Stimulated activated CD8-positive, alpha-beta memory T cell treated with anti-CD3 and anti-CD28 coated beads, Interleukin-7, amount 100 ng/mL, for 48 hours (primary cell): ENCODE data around the gene NXPE4.
"Not testable (repeated sequence)": the region's sequence is repeated elsewhere in the genome, so short reads cannot be mapped to it uniquely, and the experiment has no call there.

Experiments used
- DNase-seq, 2 donors: peaks; one replicate each; pipeline ENCODE4 v3.0.0-alpha.2; 2020; ENCODE audit warnings: low read depth in 1 of 2; ENCODE audit errors: extremely low read depth in 1 of 2

Gene NXPE4

DNA sequence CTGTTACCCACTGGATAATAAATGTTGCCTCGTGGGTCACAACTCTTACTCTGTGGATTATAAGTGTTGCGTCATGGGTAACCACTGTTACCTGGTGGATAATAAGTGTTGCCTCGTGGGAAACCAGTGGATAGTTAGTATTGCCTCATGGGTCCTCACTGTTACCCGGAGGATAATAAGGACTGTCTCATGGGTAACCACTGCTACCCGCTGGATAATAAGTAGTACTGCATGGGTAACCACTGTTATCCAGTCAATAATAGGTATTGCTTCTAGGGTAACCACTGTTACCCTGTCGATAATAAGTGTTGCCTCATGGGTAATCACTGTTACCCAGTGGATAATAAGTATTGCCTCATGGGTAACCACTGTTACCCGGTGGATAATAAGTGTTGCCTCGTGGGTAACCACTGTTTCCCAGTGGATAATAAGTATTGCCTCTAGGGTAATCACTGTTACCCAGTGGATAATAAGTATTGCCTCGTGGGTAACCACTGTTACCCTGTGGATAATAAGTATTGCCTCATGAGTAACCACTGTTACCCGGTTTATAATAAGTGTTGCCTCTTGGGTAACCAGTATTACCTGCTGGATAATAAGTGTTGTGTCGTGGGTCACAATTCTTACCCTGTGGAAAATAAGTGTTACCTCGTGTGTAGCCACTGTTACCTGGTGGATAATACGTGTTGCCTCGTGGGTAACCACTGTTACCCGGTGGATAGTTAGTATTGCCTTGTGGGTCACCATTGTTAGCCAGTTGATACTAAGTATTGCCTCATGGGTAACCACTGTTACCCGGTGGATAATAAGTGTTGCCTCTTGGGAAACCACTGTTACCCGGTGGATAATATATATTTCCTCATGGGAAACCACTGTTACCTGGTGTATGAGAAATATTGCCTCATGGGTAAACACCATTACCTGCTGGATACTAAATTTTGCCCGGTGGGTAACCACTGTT is 15.7 kb upstream of the NXPE4 start:
- no peak for DNase-seq

DNA sequence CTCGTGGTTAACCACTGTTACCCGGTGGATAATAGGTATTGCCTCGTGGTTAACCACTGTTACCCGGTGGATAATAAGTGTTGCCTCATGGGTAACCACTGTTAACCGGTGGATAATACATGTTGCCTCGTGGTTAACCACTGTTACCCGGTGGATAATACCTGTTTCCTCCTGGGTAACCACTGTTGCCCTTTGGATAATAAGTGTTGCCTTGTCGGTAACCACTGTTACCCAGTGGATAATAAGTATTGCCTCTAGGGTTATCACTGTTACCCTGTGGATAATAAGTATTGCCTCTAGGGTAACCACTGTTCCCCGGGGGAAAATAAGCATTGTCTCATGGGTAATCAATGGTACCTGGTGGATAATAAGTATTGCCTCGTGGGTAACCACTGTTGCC is 15.0 kb upstream of the NXPE4 start:
- DNase-seq, result no peak

DNA sequence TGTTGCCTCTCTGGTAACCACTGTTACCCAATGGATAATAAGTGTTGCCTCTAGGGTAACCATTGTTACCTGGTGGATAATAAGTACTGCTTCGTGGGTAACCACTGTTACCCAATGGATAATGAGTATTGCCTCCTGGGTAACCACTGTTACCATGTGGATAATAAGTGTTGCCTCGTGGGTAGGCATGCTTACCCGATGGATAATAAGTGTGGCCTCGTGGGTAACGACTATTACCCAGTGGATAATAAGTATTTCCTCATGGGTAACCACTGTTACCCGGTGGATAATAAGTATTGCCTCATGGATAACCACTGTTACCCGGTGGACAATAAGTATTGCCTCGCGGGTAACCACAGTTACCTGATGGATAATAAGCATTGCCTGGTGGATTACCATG is 13.8 kb upstream of the NXPE4 start:
- no peak for DNase-seq

DNA sequence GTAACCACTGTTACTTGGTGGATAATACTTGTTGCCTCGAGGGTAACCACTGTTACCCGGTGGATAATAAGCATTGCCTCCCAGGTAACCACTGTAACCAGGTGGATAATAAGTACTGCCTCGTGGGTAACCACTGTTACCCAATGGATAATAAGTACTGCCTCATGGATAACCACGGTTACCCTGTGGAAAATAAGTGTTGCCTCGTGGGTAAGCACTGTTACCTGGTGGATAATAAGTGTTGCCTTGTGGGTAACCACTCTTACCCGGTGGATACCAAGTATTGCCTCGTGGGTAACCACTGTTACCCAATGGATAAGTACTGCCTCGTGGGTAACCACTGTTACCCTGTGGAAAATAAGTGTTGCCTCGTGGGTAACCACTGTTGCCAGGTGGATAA is 13.0 kb upstream of the NXPE4 start:
- not testable (repeated sequence) for DNase-seq

DNA sequence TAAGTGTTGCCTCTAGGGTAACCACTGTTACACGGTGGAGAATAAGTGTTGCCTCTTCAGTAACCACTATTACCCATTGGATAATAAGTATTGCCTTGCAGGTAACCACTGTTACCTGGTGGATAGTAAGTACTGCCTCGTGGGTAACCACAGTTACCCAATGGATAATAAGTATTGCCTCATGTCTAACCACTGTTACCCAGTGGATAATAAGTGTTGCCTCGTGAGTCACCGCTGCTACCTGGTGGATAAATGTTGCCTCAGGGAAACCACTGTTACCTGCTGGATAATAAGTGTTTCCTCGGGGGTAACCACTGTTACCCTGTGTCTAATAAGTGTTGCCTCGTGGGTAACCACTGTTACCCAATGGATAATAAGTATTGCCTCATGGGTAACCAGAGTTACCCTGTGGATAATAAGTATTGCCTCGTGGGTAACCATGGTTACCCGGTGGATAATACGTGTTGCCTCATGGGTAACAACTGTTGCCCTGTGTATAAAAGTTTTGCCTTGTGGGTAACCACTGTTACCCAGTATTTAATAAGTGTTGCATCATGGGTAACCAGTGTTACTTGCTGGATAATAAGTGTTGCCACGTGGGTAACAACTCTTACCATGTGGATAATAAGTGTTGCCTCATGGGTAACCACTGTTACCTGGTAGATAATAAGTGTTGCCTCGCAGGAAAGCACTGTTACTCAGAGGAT is 12.3 kb upstream of the NXPE4 start:
- DNase-seq, result no peak

DNA sequence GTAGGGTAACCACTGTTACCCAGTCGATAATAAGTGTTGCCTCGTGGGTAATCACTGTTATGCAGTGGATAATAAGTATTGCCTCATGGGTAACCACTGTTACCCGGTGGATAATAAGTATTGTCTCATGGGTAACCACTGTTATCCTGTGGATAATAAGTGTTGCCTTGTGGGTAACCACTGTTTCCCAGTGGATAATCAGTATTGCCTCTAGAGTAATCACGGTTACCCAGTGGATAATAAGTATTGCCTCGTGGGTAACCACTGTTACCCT is 11.2 kb upstream of the NXPE4 start:
- DNase-seq, result not testable (repeated sequence)

DNA sequence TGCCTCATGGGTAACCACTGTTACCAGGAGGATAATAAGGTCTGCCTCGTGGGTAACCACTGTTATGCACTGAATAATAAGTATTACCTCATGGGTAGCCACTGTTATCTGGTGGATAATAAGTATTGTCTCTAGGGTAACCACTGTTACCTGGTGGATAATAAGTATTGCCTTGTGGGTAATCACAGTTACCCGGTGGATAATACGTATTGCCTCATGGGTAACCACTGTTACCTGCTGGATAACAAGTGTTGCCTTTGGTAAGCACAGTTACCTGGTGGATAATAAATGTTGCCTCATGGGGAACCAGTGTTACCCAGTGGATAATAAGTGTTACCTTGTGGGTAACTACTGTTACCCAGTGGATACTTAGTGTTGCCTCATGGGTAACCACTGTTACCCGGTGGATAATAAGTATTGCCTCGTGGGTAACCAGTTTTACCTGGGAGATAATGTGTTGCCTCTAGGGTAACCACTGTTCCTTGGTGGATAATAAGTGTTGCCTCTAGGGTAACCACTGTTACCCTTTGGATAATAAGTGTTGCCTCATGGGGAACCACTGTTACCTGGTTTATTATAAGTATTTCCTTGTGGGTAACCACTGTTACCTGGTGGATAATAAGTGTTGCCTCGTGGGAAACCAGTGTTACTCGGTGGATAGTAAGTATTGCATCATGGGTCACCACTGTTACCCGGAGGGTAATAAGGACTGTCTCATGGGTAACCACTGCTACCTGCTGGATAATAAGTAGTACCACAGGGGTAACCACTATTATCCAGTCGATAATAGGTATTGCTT is 10.6 kb upstream of the NXPE4 start:
- no peak for DNase-seq

DNA sequence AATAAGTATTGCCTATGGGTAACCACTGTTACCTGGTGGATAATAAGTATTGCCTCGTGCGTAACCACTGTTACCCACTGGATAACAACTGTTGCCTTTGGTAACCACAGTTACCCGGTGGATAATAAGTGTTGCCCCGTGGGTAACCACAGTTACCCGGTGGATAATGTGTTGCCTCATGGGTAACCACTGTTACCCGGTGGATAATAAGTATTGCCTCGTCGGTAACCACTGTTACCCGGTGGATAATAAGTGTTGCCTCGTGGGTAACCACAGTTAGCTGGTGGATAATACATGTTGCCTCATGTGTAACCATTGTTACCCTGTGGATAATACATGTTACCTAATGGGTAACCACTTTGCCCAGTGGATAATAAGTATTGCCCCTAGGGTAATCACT is 9.8 kb upstream of the NXPE4 start:
- no peak for DNase-seq

DNA sequence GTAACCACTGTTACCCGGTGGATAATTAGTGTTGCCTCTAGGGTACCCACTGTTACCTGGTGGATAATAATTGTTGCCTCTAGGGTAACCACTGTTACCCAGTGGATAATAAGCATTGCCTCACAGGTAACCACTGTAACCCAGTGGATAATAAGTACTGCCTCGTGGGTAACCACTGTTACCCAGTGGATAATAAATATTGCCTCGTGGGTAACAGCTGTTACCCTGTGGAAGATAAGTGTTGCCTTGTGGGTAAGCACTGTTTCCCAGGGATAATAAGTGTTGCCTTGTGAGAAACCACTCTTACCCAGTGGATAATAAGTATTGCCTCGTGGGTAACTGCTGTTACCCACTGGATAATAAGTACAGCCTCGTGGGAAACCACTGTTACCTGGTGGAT is 9.3 kb upstream of the NXPE4 start:
- DNase-seq, result no peak

DNA sequence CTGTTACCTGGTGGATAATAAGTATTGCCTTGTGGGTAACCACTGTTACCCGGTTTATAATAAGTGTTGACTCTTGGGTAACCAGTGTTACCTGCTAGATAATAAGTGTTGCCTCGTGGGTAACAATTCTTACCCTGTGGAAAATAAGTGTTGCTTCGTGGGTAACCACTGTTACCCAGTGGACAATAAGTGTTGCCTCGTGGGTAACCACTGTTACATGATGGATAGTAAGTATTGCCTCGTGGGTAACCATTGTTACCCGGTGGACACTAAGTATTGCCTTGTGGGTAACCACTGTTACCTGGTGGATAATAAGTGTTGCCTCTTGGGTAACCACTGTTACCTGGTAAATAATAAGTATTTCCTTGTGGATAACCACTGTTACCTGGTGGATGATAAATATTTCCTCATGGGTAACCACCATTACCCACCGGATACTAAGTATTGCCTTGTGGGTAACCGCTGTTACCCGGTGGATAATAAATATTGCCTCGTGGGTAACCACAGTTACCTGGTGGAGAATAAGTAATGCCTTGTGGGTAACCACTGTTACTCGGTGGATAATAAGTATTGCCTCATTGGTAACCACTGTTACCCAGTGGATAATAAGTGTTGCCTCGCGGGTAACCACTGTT is 8.7 kb upstream of the NXPE4 start:
- DNase-seq, result no peak

DNA sequence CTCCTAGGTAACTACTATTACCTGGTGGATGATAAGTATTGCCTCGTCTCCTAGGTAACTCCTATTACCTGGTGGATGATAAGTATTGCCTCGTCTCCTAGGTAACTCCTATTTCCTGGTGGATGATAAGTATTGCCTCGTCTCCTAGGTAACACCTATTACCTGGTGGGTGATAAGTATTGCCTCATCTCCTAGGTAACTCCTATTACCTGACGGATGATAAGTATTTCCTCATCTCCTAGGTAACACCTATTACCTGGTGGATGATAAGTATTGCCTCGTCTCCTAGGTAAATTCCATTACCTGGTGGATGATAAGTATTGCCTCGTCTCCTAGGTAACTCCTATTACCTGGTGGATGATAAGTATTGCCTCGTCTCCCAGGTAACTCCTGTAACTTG is 7.6 kb upstream of the NXPE4 start:
- not testable (repeated sequence) for DNase-seq

DNA sequence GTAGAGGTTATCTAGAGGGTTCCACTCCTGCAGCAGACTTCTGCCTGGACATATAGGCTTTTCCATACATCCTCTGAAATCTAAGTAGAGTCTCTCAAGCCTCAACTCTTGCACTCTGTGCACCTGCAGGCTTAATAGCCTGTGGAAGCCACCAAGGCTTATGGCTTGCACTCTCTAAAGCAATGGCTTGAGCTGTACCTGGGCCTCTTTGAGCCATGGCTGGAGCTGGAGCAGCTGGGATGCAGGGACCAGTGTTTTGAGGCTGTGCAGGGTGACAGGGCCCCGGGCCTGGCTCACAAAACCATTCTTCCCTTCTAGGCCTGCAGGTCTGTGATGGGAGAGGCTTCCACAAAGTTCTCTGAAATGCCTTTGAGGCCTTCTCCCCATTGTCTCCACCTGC is 2.9 kb upstream of the NXPE4 start:
- DNase-seq, result no peak

DNA sequence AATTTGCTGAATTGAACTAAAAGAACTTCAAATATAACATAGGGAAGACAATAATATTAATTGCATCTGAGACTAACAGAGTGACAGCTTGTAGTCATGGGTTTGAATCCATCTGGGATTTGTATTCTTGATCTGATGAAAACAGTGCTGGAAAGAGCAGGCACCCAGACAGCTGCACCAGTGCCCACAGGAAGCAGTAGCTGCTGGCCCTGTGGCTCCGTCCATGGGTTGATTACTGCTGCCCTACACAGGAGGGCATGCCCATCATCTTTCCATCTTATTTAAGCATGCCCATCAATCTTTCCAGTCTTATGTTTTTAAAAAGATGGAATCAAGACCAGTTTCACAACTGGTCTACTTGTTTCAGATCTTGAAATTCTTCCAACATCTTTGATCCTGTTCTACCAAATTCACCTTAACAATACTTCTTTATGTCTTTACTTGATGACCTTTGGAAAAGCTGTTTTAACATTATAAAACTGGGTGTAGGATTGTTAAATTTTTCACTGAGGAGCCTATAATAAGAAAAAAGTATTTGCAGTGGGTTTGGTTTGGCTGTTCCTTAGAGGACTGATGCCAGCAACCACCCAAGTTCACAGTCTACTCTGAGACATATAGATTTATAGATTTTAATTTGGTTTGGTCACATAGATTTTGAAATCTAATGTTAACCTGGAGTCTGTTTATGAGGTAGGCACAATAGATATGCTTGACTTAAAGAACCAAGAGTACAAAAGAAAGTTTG is 761 bp upstream of the NXPE4 start:
- no peak for DNase-seq

DNA sequence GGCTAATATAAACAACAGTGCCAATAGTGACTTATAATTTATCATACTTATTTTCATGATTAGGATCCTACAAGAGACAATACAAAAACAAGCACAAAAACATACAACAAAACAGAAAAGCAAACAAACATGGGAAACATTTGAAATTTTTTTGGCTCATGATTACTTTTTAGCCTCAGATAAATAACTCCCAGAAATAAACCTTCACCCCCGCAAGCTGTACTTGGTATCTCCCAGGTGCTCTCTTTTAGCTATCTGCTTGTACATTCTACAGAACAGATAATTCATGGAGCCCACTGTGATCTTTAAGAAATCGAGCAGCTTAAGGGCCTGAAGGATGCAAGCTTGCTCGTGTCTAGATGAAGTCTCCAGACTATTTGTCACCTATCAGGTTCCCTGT is 883 bp downstream of the NXPE4 start:
- DNase-seq, result no peak

DNA sequence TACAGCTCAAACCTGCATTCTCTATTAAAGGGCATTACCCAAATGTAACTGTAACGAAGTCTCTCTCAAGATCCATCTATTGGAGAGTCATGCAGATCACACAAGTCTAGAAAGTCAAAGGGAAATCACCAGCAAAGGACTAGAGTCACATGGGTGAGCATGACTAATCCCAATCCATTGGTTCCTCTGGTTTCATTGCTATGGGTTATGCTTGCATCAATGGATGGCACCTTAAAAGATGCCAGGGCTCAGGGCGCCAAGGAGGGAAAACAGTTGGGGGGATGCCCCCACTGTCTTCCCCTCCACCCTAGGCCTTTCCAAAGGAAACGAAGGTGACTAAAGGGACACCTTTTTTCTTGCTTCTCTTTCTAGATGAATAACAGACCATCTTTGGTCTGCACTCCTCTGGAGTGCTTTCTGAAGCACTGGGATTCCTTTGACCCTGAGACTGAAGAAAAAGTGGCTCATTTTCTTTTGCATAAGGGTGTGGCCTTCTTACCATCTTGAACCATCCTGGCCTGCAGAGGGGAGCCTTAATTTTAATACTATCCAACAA is 8.1 kb downstream of the NXPE4 start:
- DNase-seq, result no peak

DNA sequence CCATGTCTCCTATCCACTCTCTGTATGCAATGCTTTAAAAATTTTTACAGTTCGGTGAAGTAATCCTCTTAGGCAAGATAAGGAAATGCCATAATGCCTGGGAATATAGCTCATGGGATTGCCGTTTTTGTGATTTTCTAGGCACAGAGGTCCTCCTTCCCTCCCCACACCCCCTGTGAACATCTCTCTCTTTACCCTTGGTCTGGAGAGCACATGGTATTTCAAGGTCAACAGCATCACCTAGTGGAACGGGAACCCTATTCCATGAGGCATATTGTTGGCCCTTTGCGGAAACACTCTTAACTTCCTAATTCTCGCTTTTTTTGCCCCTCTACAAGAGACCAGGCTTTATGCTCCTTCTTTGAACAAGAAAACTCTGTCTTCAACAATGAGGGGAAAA is 8.8 kb downstream of the NXPE4 start:
- DNase-seq, result no peak

DNA sequence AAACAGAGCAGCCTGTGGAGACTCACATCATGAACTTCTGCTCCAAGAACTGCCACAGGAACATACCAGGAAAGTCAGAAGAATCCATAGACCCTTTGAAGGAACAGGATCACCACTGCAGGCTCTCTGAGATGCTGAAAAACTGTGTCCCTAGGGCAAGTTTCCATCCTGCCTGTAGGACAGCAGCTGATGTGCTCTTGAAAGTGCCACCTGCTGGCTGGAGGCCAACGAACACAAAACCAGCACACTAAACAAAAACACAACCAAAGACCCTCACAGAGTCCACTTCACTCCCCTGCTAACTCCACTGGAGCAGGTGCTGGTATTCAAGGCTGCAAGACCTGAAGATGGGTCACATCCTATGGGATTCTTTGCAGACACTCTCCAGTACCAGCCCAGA is 23.9 kb downstream of the NXPE4 start:
- no peak for DNase-seq

DNA sequence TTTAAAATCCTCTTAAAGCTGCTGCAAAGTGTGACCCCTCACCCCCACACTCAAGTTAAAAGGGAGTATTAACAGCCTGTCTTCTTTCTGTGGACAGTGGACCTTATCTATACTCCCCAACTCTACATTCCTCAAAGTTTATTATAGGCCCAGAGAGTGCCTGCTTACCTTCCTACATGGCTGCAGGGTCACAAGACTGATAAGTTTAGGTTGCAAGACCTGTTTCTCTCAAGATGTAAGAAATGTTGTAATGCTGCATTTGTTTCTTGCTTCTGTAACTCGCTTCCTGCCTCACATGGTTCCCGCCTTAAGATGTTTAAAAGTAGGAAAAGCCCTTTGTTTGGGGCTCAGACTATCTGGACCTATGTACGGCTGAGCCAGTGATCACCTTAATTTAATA is 25.8 kb downstream of the NXPE4 start:
- DNase-seq, result no peak

DNA sequence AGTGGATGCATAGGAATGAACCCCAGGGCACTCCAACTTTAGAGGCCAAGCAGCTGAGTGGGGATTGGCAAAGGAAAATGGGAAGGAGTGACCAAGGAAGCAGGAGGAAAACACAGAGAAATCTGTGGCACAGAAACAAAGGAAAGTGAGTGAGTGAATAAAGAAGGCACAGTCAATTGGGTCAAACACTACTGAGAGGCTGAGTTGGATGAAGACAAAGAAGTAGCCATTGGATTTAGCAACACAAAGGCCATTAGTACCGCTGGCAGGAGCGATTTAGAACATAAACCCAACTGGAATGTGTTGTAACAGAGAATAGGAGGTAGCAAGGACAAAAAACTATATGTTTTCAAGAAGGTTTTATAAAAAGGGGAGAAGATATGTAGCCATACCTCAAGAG is 29.3 kb downstream of the NXPE4 start:
- DNase-seq, result no peak

DNA sequence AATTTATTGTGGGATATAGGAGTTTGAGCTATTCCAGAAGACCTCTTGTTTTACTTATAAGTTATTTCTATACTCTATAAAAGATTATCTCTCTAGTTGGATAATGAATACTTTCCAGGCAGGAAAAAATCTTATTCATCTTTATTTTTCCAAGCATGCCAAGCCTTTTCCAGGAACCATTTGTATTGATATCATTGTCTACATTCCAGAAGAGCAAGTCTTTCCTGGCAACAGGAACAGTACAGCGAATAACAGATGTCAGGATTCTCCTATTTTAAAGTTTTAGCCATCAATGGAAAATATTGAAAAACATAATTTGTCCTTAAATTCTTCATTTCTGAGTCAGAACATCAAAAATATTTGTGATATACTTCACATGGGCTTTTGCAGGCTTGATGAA is 30.8 kb downstream of the NXPE4 start:
- no peak for DNase-seq
